ENCODE results near the gene CLINT1. TPM values are rescaled to one million over a fixed set of nuclear protein-coding genes. Genes with fewer than 3 reads are reported as not detected.

Gene CLINT1
- total and polyA plus RNA-seq, 9 donors, result 27.4 to 67.8 (median 50.3) TPM

- Histone ChIP-seq H3K4me1 (ENCODE audit: insufficient read depth) (no peaks in the 10 kb centered on the region), H3K9me3 (no peaks in the 10 kb centered on the region), H3K27ac (no peak overlapping the region), H3K36me3 (no peaks in the 10 kb centered on the region), H3K27me3 (no peaks in the 10 kb centered on the region), H3K4me3 (no peak overlapping the region)
- TF ChIP-seq CTCF (IDR thresholded peaks at IDR 0.05) (no peak), POLR2A (IDR thresholded peaks at IDR 0.05) (no peak), EP300 (IDR thresholded peaks at IDR 0.05) (no peak)
- no peak for DNase-seq
- 79 to 84% (median 83%) methylated on average over 12 of the region's 12 CpGs for WGBS, 3 donors
- intact Hi-C loops (cut with DNase I), result loop anchor here in 1 of 4 donors (10.0 kb wide), 1 partner anchor 415 kb away; no protein-coding TSS in a partner anchor
Observed at GRCh38 chr5:157739388-157740228, 119.3 kb downstream of the CLINT1 start.

GRCh38 chr5:157735991-157736390 lies 123.0 kb downstream of the CLINT1 start:
- Histone ChIP-seq H3K9me3 (no peaks in the 10 kb centered on the region), H3K36me3 (no peaks in the 10 kb centered on the region), H3K4me3 (no peak overlapping the region), H3K4me1 (ENCODE audit: insufficient read depth) (no peaks in the 10 kb centered on the region), H3K27me3 (no peaks in the 10 kb centered on the region), H3K27ac (no peak overlapping the region)
- intact Hi-C loops (cut with DNase I), result no loop called here
- TF ChIP-seq CTCF (IDR thresholded peaks at IDR 0.05) (no peak), EP300 (IDR thresholded peaks at IDR 0.05) (no peak), POLR2A (IDR thresholded peaks at IDR 0.05) (no peak)
- no peak for DNase-seq
- 87 to 89% (median 87%) methylated on average over 6 of the region's 6 CpGs for WGBS, 3 donors

Small RNAs within 50 kb of the gene (small RNA-seq; reads per million reads assigned to genes)
- gene AC026407.1 (not detected), gene RNU6-260P (not detected)

Other genes with a start within 250 kb of the CLINT1 start
- gene SOX30, start 206.7 kb downstream of the CLINT1 start, total RNA-seq, result under 1 TPM in 3 of 7 donors, not detected in 4; 0.11 to 0.12 (median 0.12) TPM
- gene SOX30, start 206.7 kb downstream of the CLINT1 start, polyA plus RNA-seq, result under 1 TPM; 0.11 to 0.15 TPM
- gene C5orf52, start 187.6 kb downstream of the CLINT1 start, total RNA-seq, result not detected
- not detected for gene C5orf52, start 187.6 kb downstream of the CLINT1 start, polyA plus RNA-seq
- gene THG1L, start 127.7 kb downstream of the CLINT1 start, total RNA-seq, result 10 to 100 TPM in 6 of 7 donors, 1 to 10 TPM in 1; 8.9 to 16.5 (median 14.3) TPM
- 10 to 100 TPM; 11.4 to 23.6 TPM for gene THG1L, start 127.7 kb downstream of the CLINT1 start, polyA plus RNA-seq
- 1 to 10 TPM; 2.4 to 6.0 (median 5.1) TPM for gene LSM11, start 115.4 kb downstream of the CLINT1 start, total RNA-seq
- gene LSM11, start 115.4 kb downstream of the CLINT1 start, polyA plus RNA-seq, result 1 to 10 TPM; 2.9 to 5.5 TPM